ACC112 (cell line): ENCODE results near the gene ENDOD1.
"Not testable (repeated sequence)": the region's sequence is repeated elsewhere in the genome, so short reads cannot be mapped to it uniquely, and the experiment has no call there.

Experiments used
- H2AFZ ChIP-seq: fragments of 200-600 bp; sonication (generic); one replicate; pipeline ENCODE4 v1.6.0; 2017; ENCODE audit warnings: antibody characterized with exemption, low read length; ENCODE audit not compliant: unreplicated experiment
- H3K27ac ChIP-seq: fragments of 200-600 bp; sonication (generic); 2 replicates; pipeline ENCODE4 v1.5.1; 2014; ENCODE audit warnings: low read depth, mild to moderate bottlenecking, antibody characterized with exemption, low read length, moderate library complexity
- H3K27me3 ChIP-seq: fragments of 200-600 bp; sonication (generic); 2 replicates; pipeline ENCODE4 v1.6.1; 2014; ENCODE audit warnings: mild to moderate bottlenecking, antibody characterized with exemption, low read length, moderate library complexity, mixed read lengths; ENCODE audit not compliant: insufficient read depth
- H3K36me3 ChIP-seq: fragments of 200-600 bp; sonication (generic); 2 replicates; pipeline ENCODE4 v1.6.1; 2016; ENCODE audit warnings: mild to moderate bottlenecking, antibody characterized with exemption, low read length, moderate library complexity, mixed read lengths; ENCODE audit not compliant: insufficient read depth
- H3K4me1 ChIP-seq: fragments of 200-600 bp; sonication (generic); one replicate; pipeline ENCODE4 v1.6.1; 2016; ENCODE audit warnings: low read length, mixed read lengths; ENCODE audit not compliant: insufficient read depth, unreplicated experiment, control insufficient read depth
- H3K4me3 ChIP-seq: fragments of 200-600 bp; sonication (generic); 2 replicates; pipeline ENCODE4 v1.5.1; 2014; ENCODE audit warnings: mild to moderate bottlenecking, low read depth, low read length
- H3K79me2 ChIP-seq: fragments of 200-600 bp; sonication (generic); one replicate; pipeline ENCODE4 v1.6.0; 2016; ENCODE audit warnings: low read length; ENCODE audit not compliant: control insufficient read depth, unreplicated experiment, insufficient read depth

The ENDOD1 gene

GRCh38 chr11:95089620-95090542 is at the start of gene ENDOD1:
Gene ENDOD1 (plus strand): TSS chr11:95089846. CDS start chr11:95089928, 82 bp downstream.
- Histone ChIP-seq H2AFZ (peak within 1 kb of the TSS; percentile 87), H3K36me3 (no peaks in the 10 kb centered on the region), H3K27ac (peak within 1 kb of the TSS; percentile 54), H3K4me3 (peak within 1 kb of the TSS; percentile 93), H3K79me2 (peaks cover 24% of the 10 kb centered on the region), H3K4me1 (peaks cover 48% of the 10 kb centered on the region), H3K27me3 (no peaks in the 10 kb centered on the region)

- Histone ChIP-seq H3K79me2 (no peaks in the 10 kb centered on the region), H3K4me1 (no peaks in the 10 kb centered on the region), H3K36me3 (no peaks in the 10 kb centered on the region), H3K4me3 (no peak overlapping the region), H2AFZ (no peak overlapping the region), H3K27me3 (peaks cover 48% of the 10 kb centered on the region), H3K27ac (no peak overlapping the region)
These were observed 47.4 kb upstream of the ENDOD1 start for GRCh38 chr11:95042239-95042638.

DNA sequence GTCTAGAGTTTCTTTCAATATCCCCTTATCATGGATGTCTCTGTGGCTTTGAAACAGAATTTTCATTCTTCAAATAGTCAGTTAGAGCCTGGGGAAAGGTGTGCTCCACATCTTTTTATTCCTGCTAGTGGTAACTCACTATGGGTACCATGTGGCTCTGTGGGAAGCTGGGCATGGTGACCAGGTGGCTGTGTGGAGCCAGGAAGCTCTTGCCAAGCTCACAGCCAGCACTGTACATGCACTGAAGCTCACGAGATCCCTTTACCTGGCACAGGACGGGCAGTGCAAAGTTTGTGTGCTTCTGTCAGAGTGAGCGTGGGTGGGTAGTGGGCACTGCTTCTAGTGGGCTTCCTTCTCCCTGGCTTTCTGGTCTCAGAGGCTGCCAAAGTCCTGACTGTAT is 46.7 kb upstream of the ENDOD1 start:
- H3K79me2 ChIP-seq, result no peaks in the 10 kb centered on the region
- peaks cover 47% of the 10 kb centered on the region for H3K27me3 ChIP-seq
- no peak overlapping the region for H2AFZ ChIP-seq

DNA sequence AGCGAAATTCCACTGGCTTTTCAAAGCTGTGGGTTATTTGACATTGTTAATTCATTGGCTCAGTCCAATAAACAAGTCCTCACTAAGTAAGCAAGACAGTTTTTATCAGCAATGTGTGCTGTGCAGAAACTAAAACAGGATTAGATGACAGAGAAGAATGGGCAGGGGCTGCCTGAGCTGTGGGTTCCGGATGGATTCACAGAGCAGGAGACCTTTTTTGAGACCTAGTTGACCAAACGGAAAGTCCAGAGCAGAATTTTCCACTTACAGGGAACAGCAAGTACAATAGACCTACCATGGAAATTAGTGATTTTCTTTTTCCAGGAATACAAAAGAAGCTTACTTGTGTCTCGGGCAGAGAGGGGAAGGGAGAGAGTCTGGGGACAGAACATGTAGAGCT is 45.6 kb upstream of the ENDOD1 start:
- no peaks in the 10 kb centered on the region for H3K79me2 ChIP-seq
- H3K27me3 ChIP-seq, result peaks cover 52% of the 10 kb centered on the region
- H2AFZ ChIP-seq, result no peak overlapping the region
- H3K4me3 ChIP-seq, result no peak overlapping the region
- H3K27ac ChIP-seq, result no peak overlapping the region
- no peaks in the 10 kb centered on the region for H3K36me3 ChIP-seq
- no peaks in the 10 kb centered on the region for H3K4me1 ChIP-seq

More for the DNA sequence above, 46.7 kb upstream of the ENDOD1 start:
- no peaks in the 10 kb centered on the region for H3K4me1 ChIP-seq
- no peaks in the 10 kb centered on the region for H3K36me3 ChIP-seq
- no peak overlapping the region for H3K27ac ChIP-seq
- no peak overlapping the region for H3K4me3 ChIP-seq

DNA sequence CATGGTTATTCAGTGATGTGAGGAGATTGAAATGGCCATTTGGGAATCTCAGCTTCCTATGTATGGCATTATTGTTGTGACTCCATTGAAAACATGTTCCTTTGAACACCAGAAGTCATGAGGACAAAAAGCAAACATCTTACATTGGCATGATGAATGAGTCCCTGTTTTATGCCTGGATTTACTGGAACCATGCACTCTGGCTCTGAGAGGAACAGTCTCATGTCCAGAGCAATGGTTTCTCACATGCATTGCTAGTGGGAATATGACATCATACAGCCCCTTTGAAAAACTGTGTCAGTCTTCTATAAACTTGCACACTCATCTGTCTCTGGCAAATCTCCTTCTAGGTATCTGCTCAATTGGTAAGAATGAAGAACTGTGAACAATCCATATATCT is 43.8 kb upstream of the ENDOD1 start:
- Histone ChIP-seq H3K27ac (no peak overlapping the region), H3K79me2 (no peaks in the 10 kb centered on the region), H2AFZ (no peak overlapping the region), H3K27me3 (peaks cover 52% of the 10 kb centered on the region), H3K4me1 (no peaks in the 10 kb centered on the region), H3K36me3 (no peaks in the 10 kb centered on the region), H3K4me3 (no peak overlapping the region)

- not testable (repeated sequence) for H2AFZ ChIP-seq, H3K36me3 ChIP-seq, H3K4me1 ChIP-seq, H3K4me3 ChIP-seq, H3K27ac ChIP-seq, H3K79me2 ChIP-seq
- H3K27me3 ChIP-seq, result peaks cover 34% of the 10 kb centered on the region
These were observed 40.5 kb upstream of the ENDOD1 start, which contains the start of gene KDM4F for GRCh38 chr11:95049122-95049521. Gene KDM4F (plus strand): TSS chr11:95049422.

DNA sequence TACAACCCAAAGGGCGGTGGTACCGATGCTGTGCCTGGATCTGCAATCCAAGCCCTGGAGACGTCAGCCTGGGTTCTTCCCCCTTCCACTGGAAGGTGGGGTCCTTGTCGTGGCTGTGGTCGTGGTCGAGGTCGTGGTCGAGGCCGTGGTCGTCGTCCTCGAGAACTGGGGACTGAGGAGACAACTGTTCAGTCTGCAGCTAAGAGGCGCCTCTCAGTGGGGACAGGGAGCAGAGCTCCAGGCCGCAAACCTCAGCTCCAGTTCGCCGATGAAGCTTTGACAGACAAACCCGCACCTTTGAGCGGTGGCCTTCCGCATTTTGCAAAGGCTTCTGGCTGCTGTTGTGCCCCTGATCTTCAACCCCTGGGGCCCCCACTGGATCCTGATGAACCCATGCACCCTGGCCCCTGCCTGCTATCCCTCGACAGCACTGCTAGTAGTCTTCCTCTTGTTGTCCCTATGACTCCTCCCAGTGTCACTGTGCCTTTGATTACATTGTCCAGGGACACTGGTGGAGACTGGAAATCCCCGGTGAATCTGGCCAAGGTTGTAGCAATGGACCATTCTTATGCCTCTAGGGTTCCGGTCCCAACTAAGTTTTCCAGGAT is 38.9 kb upstream of the ENDOD1 start:
- H3K27ac ChIP-seq, result no peak overlapping the region
- H3K4me1 ChIP-seq, result no peaks in the 10 kb centered on the region
- no peak overlapping the region for H2AFZ ChIP-seq
- no peaks in the 10 kb centered on the region for H3K36me3 ChIP-seq
- H3K4me3 ChIP-seq, result no peak overlapping the region
- peaks cover 28% of the 10 kb centered on the region; the same call in 1 of the 2 replicates for H3K27me3 ChIP-seq
- H3K79me2 ChIP-seq, result no peaks in the 10 kb centered on the region

- H3K27ac ChIP-seq, result no peak overlapping the region
- no peak overlapping the region for H3K4me3 ChIP-seq
- no peaks in the 10 kb centered on the region for H3K36me3 ChIP-seq
- peaks cover 11% of the 10 kb centered on the region for H3K27me3 ChIP-seq
- H3K79me2 ChIP-seq, result no peaks in the 10 kb centered on the region
- no peaks in the 10 kb centered on the region for H3K4me1 ChIP-seq
- no peak overlapping the region for H2AFZ ChIP-seq
These were observed 35.3 kb upstream of the ENDOD1 start for GRCh38 chr11:95054356-95054755.

- Histone ChIP-seq H3K27ac (no peak overlapping the region), H2AFZ (no peak overlapping the region), H3K4me3 (no peak overlapping the region), H3K79me2 (no peaks in the 10 kb centered on the region), H3K4me1 (no peaks in the 10 kb centered on the region), H3K27me3 (peaks cover 14% of the 10 kb centered on the region), H3K36me3 (no peaks in the 10 kb centered on the region)
These were observed 34.3 kb upstream of the ENDOD1 start for GRCh38 chr11:95055283-95055897.

DNA sequence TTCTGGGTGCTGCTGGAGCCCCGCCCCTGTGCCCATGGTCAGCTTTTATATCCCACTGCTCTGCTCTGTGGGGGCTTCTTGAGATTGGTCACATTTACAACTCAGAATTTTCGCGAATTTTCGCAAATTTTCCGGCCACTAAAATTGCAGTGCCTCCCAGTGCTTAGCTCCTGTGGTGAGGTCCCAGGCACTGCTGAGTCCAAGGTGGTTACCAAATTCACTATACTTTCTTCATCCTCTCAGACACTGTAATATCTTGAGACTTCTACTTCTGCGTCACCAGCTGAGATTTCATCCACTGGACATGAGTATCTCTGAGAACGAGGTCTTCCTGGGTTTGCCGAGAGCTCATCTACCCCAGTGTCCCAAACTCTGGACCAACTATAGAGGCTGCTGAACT is 31.7 kb upstream of the ENDOD1 start:
- Histone ChIP-seq H3K27me3 (peaks cover 22% of the 10 kb centered on the region), H3K4me3 (no peak overlapping the region), H3K36me3 (no peaks in the 10 kb centered on the region), H3K4me1 (no peaks in the 10 kb centered on the region), H3K27ac (no peak overlapping the region), H3K79me2 (no peaks in the 10 kb centered on the region), H2AFZ (no peak overlapping the region)
